ENCODE measurements around the gene HCFC1R1.

- TF ChIP-seq CTCF (IDR thresholded peaks at IDR 0.05; ENCODE audit: poor library complexity) (no peak), EZH2 (IDR thresholded peaks at IDR 0.05; ENCODE audit: borderline replicate concordance) (no peak), EZH2phosphoT487 (IDR thresholded peaks at IDR 0.05; ENCODE audit: low read depth, severe bottlenecking, unreplicated experiment) (no peak)
Observed at GRCh38 chr16:3059723-3060242, 36.0 kb upstream of the HCFC1R1 start.

All from hepatocyte (in vitro differentiated cells).